Lung microvascular endothelial cell (primary cell): ENCODE results near the gene PHF12. TPM values are rescaled to one million over a fixed set of nuclear protein-coding genes. Genes with fewer than 3 reads are reported as not detected.

ENCODE experiments used
- DNase-seq, 2 donors: peaks; one replicate each; pipeline versions ENCODE4 v3.0.0 to v3.0.0-alpha.2; 2010; ENCODE audit warnings: low read depth in 2 of 2
- total RNA-seq: library from RNA; depleted of rRNA; stranded (reverse); fragments of >200 nt; gene quantifications from 2 replicates; pipeline ENCODE4 v1.2.1, GENCODE V29; 2014

The PHF12 gene
- total RNA-seq, 1 donor from 2014 or later: 6.5 TPM

GRCh38 chr17:28861393-28862203 lies 89.7 kb downstream of the PHF12 start:
- DNase-seq: no peak

- DNase-seq: no peak
These were observed 90.9 kb downstream of the PHF12 start for GRCh38 chr17:28860363-28860808.

GRCh38 chr17:28858801-28859355 lies 92.4 kb downstream of the PHF12 start:
- DNase-seq: no peak

- DNase-seq: no peak
These were observed 93.2 kb downstream of the PHF12 start for GRCh38 chr17:28857905-28858800.

DNA sequence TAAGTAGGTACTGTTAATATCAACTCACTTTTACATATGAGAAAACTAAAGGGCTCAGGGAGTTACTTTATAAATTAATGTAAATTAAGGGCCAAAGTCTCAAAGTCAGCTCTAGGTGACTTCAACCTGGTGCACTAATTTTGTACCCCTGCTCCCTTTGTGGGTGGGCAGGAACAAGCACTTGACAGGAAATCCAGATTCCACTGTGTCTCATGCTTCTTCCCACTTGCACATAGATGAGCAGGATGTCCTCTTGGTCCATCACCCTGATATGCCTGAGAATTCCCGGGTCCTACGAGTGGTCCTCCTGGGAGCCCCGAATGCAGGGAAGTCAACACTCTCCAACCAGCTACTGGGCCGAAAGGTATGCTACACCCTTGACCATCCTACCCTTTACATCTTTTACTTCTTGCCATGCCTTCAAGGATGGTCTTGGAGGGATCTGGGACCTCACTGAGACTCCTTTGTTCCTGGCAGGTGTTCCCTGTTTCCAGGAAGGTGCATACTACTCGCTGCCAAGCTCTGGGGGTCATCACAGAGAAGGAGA lies 95.2 kb downstream of the PHF12 start:
- DNase-seq: no peak

- no peak for DNase-seq
These were observed 96.0 kb downstream of the PHF12 start for GRCh38 chr17:28855336-28855679.

Other genes with a start within 250 kb of the PHF12 start
- 0.20 and 0.22 TPM in 2 replicates for gene PROCA1, start 239.6 kb downstream of the PHF12 start, total RNA-seq
- gene RAB34, start 233.7 kb downstream of the PHF12 start, total RNA-seq: 11.3 and 22.2 TPM in 2 replicates
- 479 and 600 TPM in 2 replicates for gene RPL23A, start 231.5 kb downstream of the PHF12 start, total RNA-seq
- gene TLCD1, start 225.3 kb downstream of the PHF12 start, total RNA-seq: 0.87 and 1.2 TPM in 2 replicates
- gene NEK8, start 222.7 kb downstream of the PHF12 start, total RNA-seq: 1.3 and 1.6 TPM in 2 replicates
- 22.2 and 26.2 TPM in 2 replicates for gene TRAF4, start 207.5 kb downstream of the PHF12 start, total RNA-seq
- gene FAM222B, start 108.7 kb downstream of the PHF12 start, total RNA-seq: 4.1 and 6.5 TPM in 2 replicates
- 23.1 and 24.6 TPM in 2 replicates for gene ERAL1, start 96.5 kb downstream of the PHF12 start, total RNA-seq
- 73.2 and 93.7 TPM in 2 replicates for gene FLOT2, start 53.8 kb downstream of the PHF12 start, total RNA-seq
- gene DHRS13, start 48.4 kb downstream of the PHF12 start, total RNA-seq: 6.3 and 14.5 TPM in 2 replicates
- under 0.01 TPM in 1 of 2 replicates, not detected in the other for gene SEZ6, start 54.5 kb upstream of the PHF12 start, total RNA-seq
- 1.2 and 1.3 TPM in 2 replicates for gene PIPOX, start 91.6 kb upstream of the PHF12 start, total RNA-seq
- 22.4 and 26.2 TPM in 2 replicates for gene MYO18A, start 228.9 kb upstream of the PHF12 start, total RNA-seq